Activated CD4-positive, alpha-beta T cell treated with anti-CD3 and anti-CD28 coated beads, Interleukin-10, Interleukin-2, amounts not matched to agents 100 ng/mL and 50 ng/mL, durations not matched to agents 16 hours and 8 hours (primary cell): Measurements from ENCODE around the gene ADAMTSL3.

Source experiments
- DNase-seq: peaks from one replicate; pipeline ENCODE4 v3.0.0-alpha.2; 2020

ADAMTSL3 gene

DNA sequence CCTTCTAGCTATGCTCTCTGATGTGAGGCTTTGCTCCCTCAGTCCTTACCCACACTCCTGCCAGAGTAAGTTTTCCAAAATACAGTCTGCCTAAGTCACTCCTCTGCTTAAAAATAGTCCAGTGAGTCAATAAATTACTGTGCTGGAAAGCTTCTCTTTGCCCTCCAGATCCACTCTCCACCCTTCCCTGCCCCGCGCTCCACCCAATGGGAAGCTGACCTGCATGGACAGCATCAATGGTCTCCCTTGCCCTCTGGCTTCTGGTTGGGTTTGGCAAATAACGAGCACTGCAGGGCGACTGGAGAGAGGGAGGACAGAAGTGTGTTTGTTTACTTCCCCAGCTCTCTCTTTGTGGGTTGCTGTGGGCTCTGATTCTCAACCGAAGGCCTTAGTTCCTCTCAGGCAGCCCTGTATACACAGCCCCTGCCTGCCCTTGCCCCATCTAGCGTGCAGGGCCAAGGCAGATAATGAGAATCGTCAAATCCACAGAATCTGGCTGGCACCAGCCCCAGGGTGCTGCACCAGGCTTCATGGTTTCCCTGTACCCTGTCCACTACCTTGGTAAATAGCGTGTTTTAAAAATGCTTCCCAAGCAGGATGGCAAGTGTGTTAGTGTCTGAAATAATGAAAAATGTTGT, 110.4 kb downstream of the ADAMTSL3 start:
- DNase-seq, result no peak

- no peak for DNase-seq
These were observed 112.4 kb downstream of the ADAMTSL3 start for GRCh38 chr15:83766339-83766738.

DNA sequence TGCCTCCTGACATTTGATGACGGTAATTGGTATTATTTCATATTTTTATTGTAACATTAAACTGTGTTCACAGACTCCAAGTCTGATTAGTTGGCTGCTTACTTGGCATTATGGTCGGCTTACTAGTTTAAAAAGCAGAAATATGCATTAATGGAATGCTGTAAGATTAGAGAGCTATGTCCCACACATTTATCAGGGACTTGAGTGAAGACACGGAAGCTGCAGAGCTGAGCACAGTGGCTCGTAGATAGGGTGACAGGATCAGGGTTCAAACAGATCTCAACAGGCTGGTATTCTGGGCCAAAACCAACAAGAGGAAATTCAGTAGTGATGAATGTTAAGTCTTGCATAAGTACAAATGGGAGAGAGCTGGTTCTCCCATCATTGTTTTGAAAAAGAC, 113.8 kb downstream of the ADAMTSL3 start:
- no peak for DNase-seq

GRCh38 chr15:83769411-83769999, 115.6 kb downstream of the ADAMTSL3 start:
- DNase-seq, result no peak

DNA sequence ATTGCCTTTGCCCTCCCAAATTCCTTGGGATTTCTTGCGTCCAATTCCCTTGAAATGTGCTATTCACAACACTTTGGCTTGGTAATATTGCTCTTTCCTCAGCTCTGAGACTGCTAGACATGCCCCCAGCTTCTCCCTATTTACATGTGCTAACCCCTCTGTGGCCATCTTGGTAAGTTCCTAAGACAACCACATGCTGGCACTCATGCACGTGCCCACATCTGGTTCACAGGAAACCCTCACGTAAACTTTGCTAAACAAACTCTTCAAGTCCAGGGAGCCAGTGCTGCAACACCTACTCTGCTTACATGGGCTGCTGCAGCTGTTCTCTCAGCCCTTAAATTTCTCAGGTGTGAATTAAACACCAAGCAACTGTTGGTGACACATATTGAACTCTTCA, 121.8 kb downstream of the ADAMTSL3 start:
- DNase-seq, result no peak

GRCh38 chr15:83776986-83777385, 123.1 kb downstream of the ADAMTSL3 start:
- no peak for DNase-seq

GRCh38 chr15:83783227-83783626, 129.3 kb downstream of the ADAMTSL3 start:
- no peak for DNase-seq

- no peak for DNase-seq
These were observed 131.1 kb downstream of the ADAMTSL3 start for GRCh38 chr15:83784975-83785374.

- no peak for DNase-seq
These were observed 132.4 kb downstream of the ADAMTSL3 start for GRCh38 chr15:83786336-83786735.

DNA sequence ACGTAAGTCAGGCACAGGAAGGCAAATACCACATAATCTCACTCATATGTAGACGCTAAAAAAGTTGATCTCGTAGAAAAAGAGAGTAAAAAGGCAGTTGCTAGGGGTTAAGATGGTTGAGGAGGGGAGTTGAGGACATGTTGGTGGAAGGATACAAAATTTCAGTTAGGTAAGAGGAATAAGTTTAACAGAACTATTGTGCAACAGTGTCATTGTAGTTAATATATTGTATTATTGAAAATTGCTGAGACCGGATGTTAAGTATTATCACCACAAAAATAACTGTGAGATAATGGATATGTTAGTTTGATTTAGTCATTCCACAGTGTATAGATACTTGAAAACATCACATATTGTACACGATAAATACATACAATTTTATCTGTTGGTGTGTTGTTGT, 139.1 kb downstream of the ADAMTSL3 start:
- DNase-seq, result no peak

GRCh38 chr15:83794209-83794608, 140.3 kb downstream of the ADAMTSL3 start:
- no peak for DNase-seq

DNA sequence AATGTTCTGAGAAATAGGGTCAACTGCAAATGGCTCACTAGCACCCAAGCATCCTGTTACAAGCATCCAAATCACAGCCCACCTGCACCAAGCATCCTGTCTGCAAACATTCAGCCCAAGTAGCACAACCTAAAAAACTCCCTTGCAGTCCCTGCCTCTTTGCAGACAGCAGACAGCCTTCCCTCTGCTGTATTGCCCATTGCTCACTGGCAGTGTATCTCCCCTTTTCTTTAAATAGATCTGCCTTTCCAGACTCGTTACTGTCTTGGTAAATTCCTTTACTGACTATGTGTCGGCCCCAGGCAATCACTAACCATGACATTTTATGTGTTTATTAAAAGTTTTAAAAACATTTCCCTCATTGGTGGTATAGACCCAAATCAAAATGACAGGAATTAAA, 155.4 kb downstream of the ADAMTSL3 start:
- no peak for DNase-seq

GRCh38 chr15:83810110-83810509, 156.2 kb downstream of the ADAMTSL3 start:
- DNase-seq, result no peak

DNA sequence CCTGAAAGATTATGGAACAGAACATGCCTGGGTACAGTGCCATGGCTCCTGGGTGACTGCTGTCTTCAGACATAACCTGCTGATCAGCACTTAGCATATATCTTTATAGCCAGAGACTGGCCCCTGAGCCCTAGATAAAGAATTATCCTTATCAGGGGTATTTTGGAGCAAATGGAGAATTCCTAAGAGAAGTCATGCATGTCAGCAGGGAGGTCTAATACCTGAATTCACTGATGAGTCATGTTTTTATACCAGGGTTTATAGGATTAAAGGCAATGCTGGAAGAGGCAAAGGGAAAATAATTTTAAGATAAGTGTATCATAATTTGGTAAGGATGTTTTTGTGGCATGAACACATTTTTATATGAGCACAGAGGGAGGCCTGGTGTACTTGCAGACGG, 159.8 kb downstream of the ADAMTSL3 start:
- no peak for DNase-seq

- DNase-seq, result no peak
These were observed 161.6 kb downstream of the ADAMTSL3 start for GRCh38 chr15:83815506-83815905.

- DNase-seq, result no peak
These were observed 162.4 kb downstream of the ADAMTSL3 start for GRCh38 chr15:83816124-83816883.

DNA sequence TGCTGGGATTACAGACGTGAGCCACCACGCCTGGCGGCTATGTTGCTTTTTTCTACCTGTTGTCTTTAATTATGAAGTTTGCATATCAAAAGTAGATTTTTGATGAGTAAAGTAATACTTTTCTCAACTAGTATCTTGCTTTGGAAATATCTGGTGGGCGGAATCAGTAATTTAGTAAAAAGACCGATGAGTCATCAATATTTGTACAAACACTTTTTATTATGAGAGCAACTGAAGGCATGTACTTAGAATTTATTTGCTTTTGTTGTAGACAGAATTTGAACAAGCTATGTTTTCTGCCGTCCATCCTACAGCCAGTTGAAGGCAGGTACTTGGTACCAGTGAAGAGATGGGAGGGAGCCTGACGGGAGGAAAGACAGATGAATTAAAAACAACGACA, 164.7 kb downstream of the ADAMTSL3 start:
- no peak for DNase-seq

DNA sequence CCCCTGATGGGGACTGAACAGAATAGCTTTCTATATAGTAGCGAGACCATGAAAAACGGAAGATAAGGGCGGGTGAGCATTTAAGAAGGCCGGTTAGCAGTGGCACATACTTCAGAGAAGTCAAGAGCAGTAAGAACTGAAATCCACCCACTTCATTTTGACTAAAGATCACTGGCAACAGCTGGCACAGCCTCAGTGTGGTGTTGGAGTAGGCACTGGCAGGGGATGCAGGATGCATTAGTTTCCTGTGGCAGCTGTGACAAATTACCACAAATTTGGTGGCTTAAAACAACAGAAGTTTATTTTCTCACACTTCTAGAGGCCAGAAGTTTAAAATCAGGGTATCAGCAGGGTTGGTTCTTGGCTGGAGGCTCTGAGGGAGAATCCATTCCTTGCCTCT, 176.5 kb downstream of the ADAMTSL3 start:
- no peak for DNase-seq

GRCh38 chr15:83833569-83833968, 179.6 kb downstream of the ADAMTSL3 start:
- no peak for DNase-seq

- no peak for DNase-seq
These were observed 181.6 kb downstream of the ADAMTSL3 start for GRCh38 chr15:83835479-83835878.

- DNase-seq, result peak; percentile 2
These were observed 184.1 kb downstream of the ADAMTSL3 start for GRCh38 chr15:83837945-83838571.

GRCh38 chr15:83838763-83839162, 184.8 kb downstream of the ADAMTSL3 start:
- DNase-seq, result no peak

DNA sequence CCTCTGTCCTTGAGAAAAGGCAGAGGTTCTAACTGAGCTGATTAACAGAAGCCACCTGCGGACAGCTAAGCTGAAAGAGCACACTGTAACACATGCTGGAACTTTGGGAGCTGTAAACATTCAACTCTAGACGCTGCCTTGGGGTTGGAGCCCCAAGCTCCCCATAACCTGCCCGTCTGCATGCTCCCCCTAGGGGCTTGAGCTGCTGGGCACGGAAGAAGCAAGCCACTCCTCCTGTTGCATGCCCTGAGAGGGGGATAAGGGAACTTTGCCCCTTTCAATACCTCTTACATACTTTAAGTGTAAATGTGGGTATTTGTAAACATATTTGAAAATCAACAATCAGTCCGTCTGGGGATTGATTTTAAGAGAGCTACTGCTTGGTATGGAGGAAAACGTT, 188.4 kb downstream of the ADAMTSL3 start:
- no peak for DNase-seq

DNA sequence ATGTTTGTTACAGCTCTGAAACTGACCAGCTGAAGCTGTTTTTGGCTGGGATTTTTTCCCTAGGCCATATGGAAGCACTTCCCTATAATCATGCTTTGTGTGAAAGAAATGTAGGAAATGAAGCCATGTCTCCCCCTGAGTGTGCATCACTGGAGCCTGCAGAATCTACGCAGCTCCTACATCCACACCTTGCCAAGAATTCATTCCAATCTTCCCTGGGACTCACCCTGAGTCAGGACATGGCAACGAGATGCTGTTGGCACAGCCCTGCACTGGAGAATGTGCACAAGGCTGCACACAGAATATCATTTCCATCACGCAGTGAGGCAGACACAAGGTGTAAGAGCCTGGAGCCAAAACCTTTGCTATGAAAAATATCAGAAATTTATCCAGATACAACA, 189.5 kb downstream of the ADAMTSL3 start:
- DNase-seq, result no peak
